Small intestine (tissue), 7 donors: Measurements from ENCODE around the gene GSE1. TPM values are rescaled to one million over a fixed set of nuclear protein-coding genes. Genes with fewer than 3 reads are reported as not detected.
A peak's percentile ranks its signal among the peaks of the same experiment; 100 is the strongest.

Experiments
- DNase-seq, 2 donors: peaks; one replicate each; pipeline versions ENCODE4 v3.0.0 to v3.0.0-alpha.2; 2013
- FAIRE-seq: peaks from 2 replicates; lab custom pipeline; 2012; peaks lifted over from hg19 to GRCh38; lab: Jason Lieb, UNC
- H3K27ac ChIP-seq, 3 donors: one replicate each; pipeline ENCODE4 v1.5.1; 2013; ENCODE audit warnings: low read length in 2 of 3, mild to moderate bottlenecking in 2 of 3, control low read depth in 1 of 3, inconsistent platforms in 1 of 3, low read depth in 1 of 3, moderate library complexity in 1 of 3
- H3K27me3 ChIP-seq, 3 donors: one replicate each; pipeline ENCODE4 v1.6.1; 2013; ENCODE audit warnings: low read length in 3 of 3, inconsistent platforms in 1 of 3; ENCODE audit not compliant: control insufficient read depth in 3 of 3, insufficient read depth in 3 of 3
- H3K36me3 ChIP-seq, 3 donors: one replicate each; pipeline ENCODE4 v1.6.1; 2013; ENCODE audit warnings: low read length in 3 of 3, inconsistent platforms in 1 of 3, low read depth in 1 of 3, mild to moderate bottlenecking in 1 of 3, moderate library complexity in 1 of 3; ENCODE audit not compliant: control insufficient read depth in 3 of 3, insufficient read depth in 2 of 3
- H3K4me1 ChIP-seq, 3 donors: one replicate each; pipeline ENCODE4 v1.6.1; 2013; ENCODE audit warnings: low read length in 2 of 3, inconsistent platforms in 1 of 3, low read depth in 1 of 3, mild to moderate bottlenecking in 1 of 3, moderate library complexity in 1 of 3; ENCODE audit not compliant: control insufficient read depth in 3 of 3, insufficient read depth in 2 of 3
- H3K4me3 ChIP-seq, 3 donors: one replicate each; pipeline ENCODE4 v1.5.1; 2013; ENCODE audit warnings: low read length in 3 of 3, control low read depth in 1 of 3, inconsistent platforms in 1 of 3, low read depth in 1 of 3, mild to moderate bottlenecking in 1 of 3, moderate library complexity in 1 of 3
- H3K9me3 ChIP-seq, 2 donors: one replicate each; pipeline ENCODE4 v1.6.1; 2013; ENCODE audit warnings: low read depth in 1 of 2, low read length in 1 of 2; ENCODE audit not compliant: control insufficient read depth in 2 of 2, insufficient read depth in 1 of 2
- WGBS, 3 donors: extraction: QIAGEN DNeasy Blood & Tissue Kit; methylation state at CpG; one replicate each; pipeline ENCODE4 v1.1.7; 2013; 5-methylcytosine and 5-hydroxymethylcytosine counted together
- polyA plus RNA-seq, 4 donors: library from polyadenylated mRNA; stranded (reverse) in 3 of 4; unstranded in 1 of 4; fragments of 200-250 nt in 3 of 4; fragments of 120-200 nt in 1 of 4; gene quantifications; one replicate each; pipeline versions ENCODE4 v1.2.1 to v1.2.3, GENCODE V29; 2013
- donor health status: healthy with polysubstance abuse.
- donor health status: control.
- donor health status: control.
- donor health status: Bipolar disorder and iron deficiency.
- donor health status: healthy.

GSE1 gene
- polyA plus RNA-seq, 4 donors = 9.2 to 96.1 (median 17.7) TPM

GRCh38 chr16:85619101-85619891, 6.2 kb downstream of the GSE1 start:
- peaks cover 0 to 73% (median 0%) of the 10 kb centered on the region in 3 donors for H3K36me3 ChIP-seq
- no peak overlapping the region for H3K4me3 ChIP-seq
- 87 to 92% (median 90%) methylated on average over 28 of the region's 28 CpGs for WGBS, 3 donors
- no peak overlapping the region for H3K27ac ChIP-seq
- H3K4me1 ChIP-seq = peaks cover 11 to 50% (median 14%) of the 10 kb centered on the region in 3 donors
- no peaks in the 10 kb centered on the region for H3K9me3 ChIP-seq
- no peaks in the 10 kb centered on the region for H3K27me3 ChIP-seq
- FAIRE-seq (no peak), DNase-seq (no peak)

- peak in 1 of 2 donors; percentile 43 for DNase-seq
- 70 to 83% (median 81%) methylated on average over 16 of the region's 16 CpGs for WGBS, 3 donors
- no peak overlapping the region for H3K27ac ChIP-seq
- H3K36me3 ChIP-seq = peaks cover 0 to 81% (median 0%) of the 10 kb centered on the region in 3 donors
- peaks cover 9 to 50% (median 14%) of the 10 kb centered on the region in 3 donors for H3K4me1 ChIP-seq
- no peaks in the 10 kb centered on the region for H3K9me3 ChIP-seq
- H3K27me3 ChIP-seq = no peaks in the 10 kb centered on the region
- no peak overlapping the region for H3K4me3 ChIP-seq
- no peak for FAIRE-seq
These were observed 7.3 kb downstream of the GSE1 start for GRCh38 chr16:85620374-85620773.

GRCh38 chr16:85621698-85622428, 8.7 kb downstream of the GSE1 start:
- no peaks in the 10 kb centered on the region for H3K27me3 ChIP-seq
- peaks cover 5 to 50% (median 6%) of the 10 kb centered on the region in 3 donors for H3K4me1 ChIP-seq
- DNase-seq (peak; percentile 89 to 90), FAIRE-seq (no peak)
- WGBS, 3 donors = 35 to 77% (median 56%) methylated on average over 13 of the region's 13 CpGs
- peak overlapping the region in 2 of 3 donors; percentile 17 to 60 for H3K27ac ChIP-seq
- H3K36me3 ChIP-seq = peaks cover 0 to 75% (median 0%) of the 10 kb centered on the region in 3 donors
- no peaks in the 10 kb centered on the region for H3K9me3 ChIP-seq
- H3K4me3 ChIP-seq = no peak overlapping the region

GRCh38 chr16:85622683-85623082, 9.6 kb downstream of the GSE1 start:
- Histone ChIP-seq H3K9me3 (no peaks in the 10 kb centered on the region), H3K4me3 (no peak overlapping the region), H3K36me3 (peaks cover 0 to 68% (median 0%) of the 10 kb centered on the region in 3 donors), H3K27me3 (no peaks in the 10 kb centered on the region), H3K4me1 (peaks cover 4 to 49% (median 6%) of the 10 kb centered on the region in 3 donors), H3K27ac (no peak overlapping the region)
- 80 to 88% (median 85%) methylated on average over 6 of the region's 6 CpGs for WGBS, 3 donors
- no peak for DNase-seq
- FAIRE-seq = no peak

GRCh38 chr16:85623250-85623649, 10.1 kb downstream of the GSE1 start:
- no peak for FAIRE-seq
- H3K4me1 ChIP-seq = peaks cover 4 to 49% (median 6%) of the 10 kb centered on the region in 3 donors
- 88 to 93% (median 90%) methylated on average over 11 of the region's 11 CpGs for WGBS, 3 donors

GRCh38 chr16:85623997-85624601, 11.0 kb downstream of the GSE1 start:
- DNase-seq (no peak), FAIRE-seq (no peak)
- no peak overlapping the region for H3K4me3 ChIP-seq
- no peaks in the 10 kb centered on the region for H3K27me3 ChIP-seq
- H3K4me1 ChIP-seq = peaks cover 4 to 49% (median 6%) of the 10 kb centered on the region in 3 donors
- H3K36me3 ChIP-seq = peaks cover 0 to 67% (median 0%) of the 10 kb centered on the region in 3 donors
- H3K9me3 ChIP-seq = peaks cover 0 to 6% of the 10 kb centered on the region in 2 donors
- no peak overlapping the region for H3K27ac ChIP-seq
- 85 to 93% (median 86%) methylated on average over 21 of the region's 21 CpGs for WGBS, 3 donors

More at GRCh38 chr16:85623250-85623649, 10.1 kb downstream of the GSE1 start:
- DNase-seq = no peak
- Histone ChIP-seq H3K4me3 (no peak overlapping the region), H3K27me3 (no peaks in the 10 kb centered on the region), H3K27ac (no peak overlapping the region), H3K36me3 (peaks cover 0 to 67% (median 0%) of the 10 kb centered on the region in 3 donors), H3K9me3 (no peaks in the 10 kb centered on the region)

- peaks cover 4 to 49% (median 6%) of the 10 kb centered on the region in 3 donors for H3K4me1 ChIP-seq
- 93 to 94% (median 94%) methylated on average over 14 to 17 of the region's 17 CpGs for WGBS, 3 donors
- no peak for FAIRE-seq
These were observed 11.5 kb downstream of the GSE1 start for GRCh38 chr16:85624646-85625045.

GRCh38 chr16:85625053-85625452, 11.9 kb downstream of the GSE1 start:
- H3K36me3 ChIP-seq = peaks cover 0 to 68% (median 0%) of the 10 kb centered on the region in 3 donors
- peaks cover 0 to 15% of the 10 kb centered on the region in 2 donors for H3K9me3 ChIP-seq
- peak in 1 of 2 donors; percentile 17 for DNase-seq
- 71 to 79% (median 74%) methylated on average over 27 of the region's 27 CpGs for WGBS, 3 donors
- FAIRE-seq = no peak
- H3K4me1 ChIP-seq = peaks cover 4 to 49% (median 6%) of the 10 kb centered on the region in 3 donors
- H3K27ac ChIP-seq = no peak overlapping the region
- H3K4me3 ChIP-seq = no peak overlapping the region
- H3K27me3 ChIP-seq = no peaks in the 10 kb centered on the region

More at GRCh38 chr16:85624646-85625045, 11.5 kb downstream of the GSE1 start:
- DNase-seq = no peak
- Histone ChIP-seq H3K36me3 (peaks cover 0 to 68% (median 0%) of the 10 kb centered on the region in 3 donors), H3K9me3 (peaks cover 0 to 11% of the 10 kb centered on the region in 2 donors), H3K27me3 (no peaks in the 10 kb centered on the region), H3K4me3 (no peak overlapping the region), H3K27ac (no peak overlapping the region)
